NT2/D1 (cell line): ENCODE results near the gene SYT2.

Source experiments
- DNase-seq: peaks from one replicate; pipeline ENCODE4 v3.0.0-alpha.2; 2011; ENCODE audit warnings: low read depth, low spot score
- H3K27me3 ChIP-seq: 2 replicates; pipeline ENCODE4 v1.6.0; 2011; ENCODE audit warnings: mild to moderate bottlenecking; ENCODE audit not compliant: insufficient read length, insufficient read depth
- H3K36me3 ChIP-seq: 2 replicates; pipeline ENCODE4 v1.6.1; 2011; ENCODE audit warnings: mild to moderate bottlenecking, low read length, mixed read lengths; ENCODE audit not compliant: insufficient read depth, insufficient read length
- H3K4me1 ChIP-seq: 2 replicates; pipeline ENCODE4 v1.5.1; 2011; ENCODE audit not compliant: insufficient read depth, insufficient read length
- H3K4me3 ChIP-seq: 2 replicates; pipeline ENCODE4 v1.5.1; 2011; ENCODE audit warnings: low read depth; ENCODE audit not compliant: insufficient read length
- H3K9ac ChIP-seq: 2 replicates; pipeline ENCODE4 v1.6.0; 2011; ENCODE audit warnings: low read depth; ENCODE audit not compliant: insufficient read length
- H3K9me3 ChIP-seq: 2 replicates; pipeline ENCODE4 v1.5.1; 2011; ENCODE audit warnings: mild to moderate bottlenecking, low read length; ENCODE audit not compliant: insufficient read depth
- SUZ12 ChIP-seq: IDR thresholded peaks from 2 replicates; pipeline ENCODE4 v1.6.1; 2011; ENCODE audit not compliant: insufficient read length, insufficient read depth; ENCODE audit errors: extremely low read depth
- YY1 ChIP-seq: IDR thresholded peaks from 2 replicates; pipeline ENCODE4 v1.6.1; 2011; ENCODE audit not compliant: insufficient read length, insufficient read depth
- ZNF274 ChIP-seq: IDR thresholded peaks from 2 replicates; pipeline ENCODE4 v1.6.1; 2011; ENCODE audit warnings: mild to moderate bottlenecking, low read depth, low read length

SYT2 gene

DNA sequence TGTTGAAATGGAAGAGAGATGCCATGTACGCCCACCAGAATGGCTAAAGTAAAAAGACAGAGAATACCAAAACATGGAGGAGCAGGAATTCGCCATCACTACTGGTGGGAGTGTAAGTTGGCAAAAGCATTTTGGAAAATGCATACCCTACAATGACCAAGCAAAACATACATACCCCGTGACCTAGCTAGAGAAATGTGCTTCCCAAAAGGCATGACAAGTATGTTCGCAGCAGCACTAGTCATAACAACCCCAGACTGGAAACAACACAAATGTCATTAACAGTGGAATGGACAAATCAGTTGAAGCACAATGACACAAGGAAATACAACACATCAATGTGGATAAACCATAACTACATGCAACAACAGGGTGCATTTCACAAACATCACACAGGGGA is 27.2 kb downstream of the SYT2 start:
- no peak overlapping the region for H3K4me3 ChIP-seq
- H3K36me3 ChIP-seq, result no peaks in the 10 kb centered on the region
- DNase-seq, result no peak
- H3K4me1 ChIP-seq, result peaks cover 8% of the 10 kb centered on the region
- H3K27me3 ChIP-seq, result no peaks in the 10 kb centered on the region
- TF ChIP-seq SUZ12 (no peak), YY1 (no peak), ZNF274 (no peak)
- no peaks in the 10 kb centered on the region for H3K9me3 ChIP-seq
- H3K9ac ChIP-seq, result no peak overlapping the region

DNA sequence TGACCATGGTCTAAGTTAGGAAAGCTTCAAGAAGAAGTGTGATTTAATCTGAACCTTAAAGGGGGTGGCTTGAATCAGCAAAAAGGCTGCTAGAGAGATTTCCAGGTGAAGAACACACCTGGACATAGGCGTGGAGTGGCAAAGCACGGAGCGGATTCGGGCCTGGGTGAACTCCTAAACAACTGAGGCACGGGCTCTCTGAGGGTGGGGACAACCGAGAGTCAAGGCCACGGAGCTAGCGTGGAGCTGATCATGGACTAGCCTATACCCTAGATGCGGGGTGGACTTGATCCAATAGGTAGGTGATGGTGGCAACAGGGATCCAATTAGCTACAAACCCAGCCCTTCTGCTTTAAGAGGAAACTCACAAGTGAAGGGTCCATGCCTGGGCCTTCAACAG is 27.8 kb downstream of the SYT2 start:
- no peaks in the 10 kb centered on the region for H3K36me3 ChIP-seq
- H3K27me3 ChIP-seq, result no peaks in the 10 kb centered on the region
- peaks cover 5% of the 10 kb centered on the region for H3K4me1 ChIP-seq
- no peak for DNase-seq
- H3K9me3 ChIP-seq, result peaks cover 5% of the 10 kb centered on the region; the same call in 1 of the 2 replicates
- TF ChIP-seq ZNF274 (no peak), SUZ12 (no peak), YY1 (no peak)
- H3K9ac ChIP-seq, result no peak overlapping the region
- no peak overlapping the region for H3K4me3 ChIP-seq

DNA sequence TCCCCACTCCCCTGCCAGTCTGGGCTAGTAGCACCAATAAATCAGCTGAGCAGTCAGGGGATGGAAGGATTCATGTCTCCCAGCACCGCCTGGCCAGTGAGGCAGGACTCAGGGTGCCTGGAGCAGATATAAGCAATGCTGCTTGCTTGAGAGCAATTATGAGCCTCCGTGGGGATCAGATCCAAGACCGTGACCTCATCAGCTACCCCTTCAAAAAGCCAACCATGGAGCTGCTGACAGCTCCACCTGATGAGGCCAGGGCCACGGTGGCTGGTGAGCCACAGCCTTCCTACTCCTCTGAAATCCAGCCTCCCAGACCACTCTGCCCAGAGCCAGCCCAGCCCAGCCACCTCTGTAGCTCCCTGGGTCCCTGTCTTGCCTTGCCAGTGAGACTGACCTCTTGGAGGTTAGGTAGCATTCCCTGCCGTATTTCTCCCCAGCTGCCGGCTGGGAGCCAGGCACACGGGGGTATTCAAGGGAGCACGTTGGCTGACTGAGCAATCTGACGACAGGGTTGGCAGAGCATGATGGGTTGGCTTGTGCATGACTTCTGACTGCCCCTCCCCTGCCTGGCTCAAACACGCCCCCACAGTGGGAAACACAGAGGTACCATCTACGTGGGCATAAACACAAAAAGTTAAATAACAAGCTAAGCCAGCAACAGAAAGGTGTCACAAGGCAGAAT is 28.4 kb downstream of the SYT2 start:
- Histone ChIP-seq H3K9ac (no peak overlapping the region), H3K36me3 (no peaks in the 10 kb centered on the region), H3K9me3 (peaks cover 11% of the 10 kb centered on the region; the same call in 1 of the 2 replicates), H3K27me3 (no peaks in the 10 kb centered on the region), H3K4me1 (peaks cover 5% of the 10 kb centered on the region), H3K4me3 (no peak overlapping the region)
- TF ChIP-seq ZNF274 (no peak), YY1 (no peak), SUZ12 (no peak)
- DNase-seq, result no peak

DNA sequence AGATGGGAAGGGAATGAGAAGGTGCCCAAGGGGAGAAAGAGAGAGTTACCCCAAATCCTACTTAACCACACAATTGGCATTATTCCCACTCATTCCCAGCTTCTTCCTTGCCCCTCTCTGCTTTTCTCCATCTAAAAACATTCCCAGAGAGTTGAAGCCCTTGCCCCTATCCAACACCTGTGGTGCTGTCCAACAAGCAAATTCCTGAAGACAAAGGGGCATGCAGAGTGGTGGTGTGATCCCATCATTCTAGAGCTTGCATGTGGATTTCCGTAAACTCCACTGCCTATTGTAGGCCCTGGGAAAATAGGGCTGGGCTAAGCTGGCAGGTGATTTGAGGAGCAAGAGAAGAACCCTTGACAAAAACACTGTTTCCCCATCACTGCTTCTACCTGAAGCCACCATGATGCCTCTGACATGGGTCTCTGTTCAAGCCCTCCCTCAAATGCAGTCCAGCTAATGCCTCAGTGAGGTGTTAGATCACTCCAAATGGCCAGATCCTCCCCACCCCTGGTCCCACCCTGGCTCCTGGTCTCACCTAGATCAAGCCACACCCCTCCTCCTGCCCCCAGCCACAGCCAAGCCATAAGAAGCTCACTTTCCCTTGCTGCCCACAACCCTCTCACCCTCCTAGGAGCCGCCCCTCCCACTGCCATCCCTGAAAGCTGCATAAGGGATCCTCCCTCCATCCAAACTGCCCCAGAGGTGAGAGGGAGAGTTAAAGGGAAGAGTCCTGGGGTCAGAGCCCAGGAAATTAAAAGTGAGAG is 29.5 kb downstream of the SYT2 start:
- Histone ChIP-seq H3K9me3 (peaks cover 12% of the 10 kb centered on the region; the same call in 1 of the 2 replicates), H3K4me3 (no peak overlapping the region), H3K36me3 (no peaks in the 10 kb centered on the region), H3K4me1 (peaks cover 4% of the 10 kb centered on the region), H3K27me3 (no peaks in the 10 kb centered on the region), H3K9ac (no peak overlapping the region)
- peak; percentile 55 for DNase-seq
- TF ChIP-seq YY1, result no peak
- no peak for TF ChIP-seq ZNF274
- TF ChIP-seq SUZ12, result no peak

DNA sequence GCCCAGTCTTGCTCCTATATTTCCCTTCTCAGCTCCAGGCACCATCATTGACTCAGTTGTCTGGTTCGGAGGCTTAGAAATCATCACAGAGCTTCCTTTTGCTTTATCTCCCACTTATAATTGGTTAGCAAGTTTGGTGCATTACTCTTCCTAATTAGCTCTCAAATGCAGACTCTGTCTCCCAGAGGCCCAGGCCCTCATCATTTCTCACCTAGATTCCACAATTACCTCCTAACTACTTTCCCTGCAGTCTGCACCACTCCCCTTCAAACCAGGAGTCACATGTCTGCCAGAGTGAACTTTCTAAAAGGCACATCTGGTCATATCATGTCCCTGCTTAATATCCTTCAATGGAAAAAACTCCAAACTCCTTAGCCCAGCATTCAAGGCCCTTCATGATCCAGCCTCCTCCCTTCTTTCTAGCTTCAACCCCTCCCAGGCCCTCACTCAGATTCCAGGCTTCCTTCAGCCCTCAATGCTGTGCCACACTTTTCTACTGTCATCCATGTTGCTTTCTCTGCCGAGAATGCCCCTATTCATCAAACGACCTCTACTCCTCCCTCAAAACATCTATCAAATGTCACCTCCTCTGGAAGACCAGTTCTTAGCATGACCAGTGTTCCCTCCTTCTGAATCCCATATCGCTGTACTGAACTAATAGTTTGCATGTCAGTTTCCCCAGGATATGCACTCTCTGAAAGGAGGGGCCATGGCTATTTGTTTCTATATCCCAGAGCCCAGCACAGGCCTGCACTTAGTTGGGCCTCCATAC is 30.7 kb downstream of the SYT2 start:
- no peak overlapping the region for H3K4me3 ChIP-seq
- no peak overlapping the region for H3K9ac ChIP-seq
- no peak for TF ChIP-seq SUZ12
- H3K4me1 ChIP-seq, result no peaks in the 10 kb centered on the region
- no peak for DNase-seq
- H3K27me3 ChIP-seq, result no peaks in the 10 kb centered on the region
- H3K36me3 ChIP-seq, result no peaks in the 10 kb centered on the region
- peaks cover 12% of the 10 kb centered on the region; the same call in 1 of the 2 replicates for H3K9me3 ChIP-seq

DNA sequence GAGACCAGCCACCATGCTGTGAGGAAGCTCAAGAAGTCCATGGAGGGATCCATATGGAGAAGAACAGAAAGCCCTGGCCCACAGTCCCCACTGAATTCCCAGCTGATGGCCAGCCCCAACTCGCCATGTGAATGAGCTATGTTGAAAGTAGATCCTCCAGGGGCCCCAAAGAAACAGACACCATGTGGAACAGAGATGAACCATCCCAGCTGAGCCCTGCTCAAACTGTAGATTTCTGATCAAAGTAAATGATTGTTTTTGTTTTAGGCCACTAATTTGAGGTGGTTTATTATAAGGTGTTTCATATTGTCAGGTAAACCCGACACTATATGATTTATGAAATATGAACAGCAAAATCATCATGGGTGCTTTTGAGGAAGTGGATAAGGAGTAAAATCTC is 32.8 kb downstream of the SYT2 start:
- no peak overlapping the region for H3K9ac ChIP-seq
- TF ChIP-seq ZNF274 (no peak), SUZ12 (no peak), YY1 (no peak)
- H3K36me3 ChIP-seq, result no peaks in the 10 kb centered on the region
- no peaks in the 10 kb centered on the region for H3K4me1 ChIP-seq
- DNase-seq, result no peak
- H3K4me3 ChIP-seq, result no peak overlapping the region
- peaks cover 12% of the 10 kb centered on the region; the same call in 1 of the 2 replicates for H3K9me3 ChIP-seq
- no peaks in the 10 kb centered on the region for H3K27me3 ChIP-seq

DNA sequence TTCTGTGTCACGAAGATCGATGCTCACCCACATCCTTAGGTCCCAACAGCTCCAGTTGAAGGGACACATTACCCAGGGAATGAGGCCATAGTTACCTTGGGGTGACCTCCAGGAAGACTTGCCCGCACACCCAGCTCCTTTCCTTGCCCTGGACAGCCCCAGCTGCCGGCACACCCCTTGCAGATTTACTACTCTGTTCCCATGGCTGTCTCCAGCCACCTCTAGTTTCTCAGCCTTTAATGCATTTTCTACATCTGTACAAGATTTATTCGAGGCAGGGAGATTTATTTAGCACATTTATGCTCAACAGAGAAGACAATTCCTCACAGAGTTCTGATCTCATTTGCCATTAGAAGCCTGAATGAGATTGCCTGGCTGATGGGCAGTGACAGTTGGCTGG is 36.7 kb downstream of the SYT2 start:
- Histone ChIP-seq H3K9ac (no peak overlapping the region), H3K4me3 (no peak overlapping the region), H3K9me3 (peaks cover 12% of the 10 kb centered on the region; the same call in 1 of the 2 replicates), H3K4me1 (peaks cover 6% of the 10 kb centered on the region), H3K27me3 (no peaks in the 10 kb centered on the region), H3K36me3 (no peaks in the 10 kb centered on the region)
- DNase-seq, result no peak
- TF ChIP-seq SUZ12 (no peak), ZNF274 (no peak), YY1 (no peak)
